ENCODE measurements around the gene MAGEA4. TPM values are rescaled to one million over a fixed set of nuclear protein-coding genes. Genes with fewer than 3 reads are reported as not detected.

Gene MAGEA4
- not detected in 5 replicates for total RNA-seq (2022; extraction: Qiagen RNA extraction)

GRCh38 chrX:151912780-151913179 is at the start of gene MAGEA4:
Gene MAGEA4 (plus strand): TSS chrX:151912889. CDS start chrX:151923665, 10,776 bp downstream.

Other genes starting within 250 kb of the MAGEA4 start
- not detected in 5 replicates for gene PRRG3, start 217.4 kb upstream of the MAGEA4 start, total RNA-seq (2022; extraction: Qiagen RNA extraction)
- gene FATE1, start 196.9 kb upstream of the MAGEA4 start, total RNA-seq (2022; extraction: Qiagen RNA extraction), result not detected in 5 replicates
- not detected in 5 replicates for gene CNGA2, start 178.1 kb upstream of the MAGEA4 start, total RNA-seq (2022; extraction: Qiagen RNA extraction)
- 14.5 to 24.5 TPM (median 18.1 TPM) in 5 replicates for gene GABRE, start 61.8 kb downstream of the MAGEA4 start, total RNA-seq (2022; extraction: Qiagen RNA extraction)
- gene MAGEA10, start 225.7 kb downstream of the MAGEA4 start, total RNA-seq (2022; extraction: Qiagen RNA extraction), result not detected in 5 replicates